GM12891 (cell line): Measurements from ENCODE around the gene EID3. TPM values are rescaled to one million over a fixed set of nuclear protein-coding genes. Genes with fewer than 3 reads are reported as not detected.
"Not testable (repeated sequence)": the region's sequence is repeated elsewhere in the genome, so short reads cannot be mapped to it uniquely, and the experiment has no call there.

Experiments used
- DNase-seq: peaks from one replicate; pipeline ENCODE4 v3.0.0; 2011; ENCODE audit warnings: low spot score; ENCODE audit not compliant: insufficient read length
- FAIRE-seq: peaks from 2 replicates; lab custom pipeline; 2011; peaks lifted over from hg19 to GRCh38; lab: Jason Lieb, UNC
- PAX5 ChIP-seq: IDR thresholded peaks from 2 replicates; pipeline ENCODE4 v1.6.1; 2011; ENCODE audit warnings: low read length, moderate library complexity, mild to moderate bottlenecking; ENCODE audit not compliant: insufficient read depth, severe bottlenecking
- POLR2A ChIP-seq: IDR thresholded peaks from 2 replicates; pipeline ENCODE4 v1.6.1; 2011; ENCODE audit warnings: low read depth, low read length, control low read depth
- POLR2AphosphoS5 ChIP-seq: IDR thresholded peaks from 2 replicates; pipeline ENCODE4 v1.6.1; 2011; ENCODE audit warnings: low read depth, low read length, control low read depth
- POU2F2 ChIP-seq: IDR thresholded peaks from 2 replicates; pipeline ENCODE4 v1.6.1; 2011; ENCODE audit warnings: low read depth, mild to moderate bottlenecking, control low read depth, low read length, moderate library complexity
- SPI1 ChIP-seq: IDR thresholded peaks from 2 replicates; pipeline ENCODE4 v1.6.1; 2011; ENCODE audit warnings: low read depth, low read length, control low read depth
- TAF1 ChIP-seq: IDR thresholded peaks from 2 replicates; pipeline ENCODE4 v1.6.1; 2011; ENCODE audit warnings: low read depth, low read length, control low read depth
- polyA plus RNA-seq: library from polyadenylated mRNA; unstranded; fragments of >200 nt; gene quantifications from one replicate; pipeline ENCODE4 v1.2.1, GENCODE V29; 2012; ENCODE audit warnings: low read depth, missing spikeins, inconsistent platforms; ENCODE audit not compliant: missing spikeins

Gene EID3
- 2.1 TPM for polyA plus RNA-seq

DNA sequence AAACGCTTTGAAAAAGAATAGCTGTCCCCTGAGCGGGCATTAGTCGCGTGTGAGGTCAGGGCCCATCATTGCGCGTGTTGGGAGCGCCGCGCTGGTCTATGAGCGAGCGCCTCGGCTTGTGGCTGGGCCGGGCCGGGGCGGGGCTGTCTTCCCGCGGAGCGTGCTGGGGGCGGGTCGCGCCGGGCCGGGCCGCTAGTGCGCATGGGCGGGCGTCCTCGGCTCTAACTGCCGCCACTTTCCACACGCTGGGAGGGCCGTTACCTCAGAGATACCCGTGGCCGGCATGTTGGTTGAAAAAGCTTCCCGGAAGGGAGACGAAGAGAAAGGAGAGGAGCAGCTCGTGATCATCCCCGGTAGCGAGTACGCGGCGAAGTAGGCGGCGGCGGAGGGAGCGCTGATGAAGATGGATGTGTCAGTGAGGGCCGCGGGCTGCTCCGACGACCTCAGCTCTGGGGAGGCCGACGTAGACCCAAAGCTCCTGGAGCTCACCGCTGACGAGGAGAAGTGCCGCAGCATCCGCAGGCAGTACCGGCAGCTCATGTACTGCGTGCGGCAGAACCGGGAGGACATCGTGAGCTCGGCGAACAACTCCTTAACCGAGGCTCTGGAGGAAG is at the start of gene EID3:
Gene EID3, plus strand, starts transcription at position 202 of the 614 bp plus-strand sequence. Its CDS starts 196 bp downstream, at position 398.
- TF ChIP-seq POLR2A: 0 out of 2 replicates have a peak, but pooled peaks have one; percentile 40
- TF ChIP-seq POLR2AphosphoS5: peak; percentile 50; the same call in 1 of the 2 replicates
- TF ChIP-seq SPI1: no peak
- FAIRE-seq (peak; percentile 95), DNase-seq (peak; percentile 80)

DNA sequence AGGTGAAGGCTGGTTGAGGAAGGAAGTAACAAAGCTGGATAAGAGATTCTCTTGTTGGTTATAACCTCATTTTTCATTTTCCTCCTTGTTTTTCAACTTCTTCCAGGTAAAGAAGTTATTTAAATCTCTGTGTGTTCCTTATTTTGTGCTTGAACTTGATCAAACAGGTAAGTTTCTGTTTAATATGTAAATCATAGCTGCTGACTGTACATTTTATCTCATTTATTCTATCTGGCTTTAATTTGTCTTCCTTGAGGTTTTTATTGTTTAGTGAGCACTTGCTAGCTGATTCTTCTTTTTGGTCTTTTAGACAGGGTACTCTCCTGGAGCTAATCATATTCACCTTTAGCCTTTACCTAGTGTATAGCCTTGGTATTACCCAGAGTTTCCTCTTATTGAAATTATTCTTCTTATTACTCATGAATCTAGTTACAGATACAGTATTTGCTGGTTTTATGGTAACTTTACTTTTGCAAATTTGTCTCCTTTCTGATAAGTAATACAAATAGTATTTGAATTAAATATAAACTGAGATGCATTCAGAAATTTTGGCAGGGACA is 45.5 kb upstream of the EID3 start:
- FAIRE-seq (no peak), DNase-seq (no peak)
- TF ChIP-seq POLR2A (no peak), PAX5 (no peak), POU2F2 (no peak), TAF1 (no peak), SPI1 (no peak), POLR2AphosphoS5 (no peak)

- no peak for TF ChIP-seq POLR2AphosphoS5
- TF ChIP-seq TAF1: no peak
- TF ChIP-seq POU2F2: no peak
- TF ChIP-seq PAX5: no peak
- no peak for TF ChIP-seq SPI1
- no peak for TF ChIP-seq POLR2A
- FAIRE-seq: no peak
- DNase-seq: no peak
Observed at GRCh38 chr12:104258476-104259067, 45.0 kb upstream of the EID3 start.

- TF ChIP-seq POLR2A (no peak), POU2F2 (no peak), SPI1 (no peak), POLR2AphosphoS5 (no peak), TAF1 (no peak), PAX5 (no peak)
- FAIRE-seq (no peak), DNase-seq (no peak)
Observed at GRCh38 chr12:104263026-104263425, 40.5 kb upstream of the EID3 start.

DNA sequence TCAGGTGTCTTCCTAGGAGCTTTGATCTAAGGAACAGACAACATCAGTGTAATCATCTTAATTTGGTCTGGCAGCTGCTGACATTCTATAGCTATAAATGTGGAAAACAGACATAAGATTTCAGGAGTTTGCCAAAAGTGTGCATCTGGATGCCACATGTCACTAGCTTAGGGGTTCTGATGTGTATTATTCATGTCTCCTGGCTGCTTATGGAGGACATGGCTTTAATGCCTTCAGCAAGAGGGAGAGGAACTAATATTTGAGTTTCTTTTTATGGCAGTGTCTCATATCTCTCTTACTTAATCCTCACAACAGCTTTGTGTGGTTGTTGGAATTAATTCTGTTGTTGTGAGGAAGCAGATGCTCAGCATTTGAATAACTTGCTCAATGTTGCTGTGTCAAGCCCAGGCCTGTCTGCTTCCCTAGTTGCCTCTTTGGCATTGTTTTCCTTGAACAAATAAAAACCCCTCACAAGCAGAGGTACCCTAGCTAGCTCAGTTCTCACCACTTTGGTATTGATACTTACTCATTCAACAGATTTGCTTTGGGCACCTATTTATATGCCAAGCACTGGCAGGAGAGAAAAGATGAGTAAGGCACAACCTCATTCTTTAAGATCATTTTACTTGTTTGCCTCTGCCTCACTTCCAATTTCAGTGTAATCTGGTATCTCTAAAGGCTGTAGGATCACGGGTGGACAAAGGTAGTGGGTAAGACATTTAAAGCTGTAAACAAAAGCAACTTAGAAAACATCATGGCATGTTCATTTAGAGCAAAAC is 39.8 kb upstream of the EID3 start:
- DNase-seq (no peak), FAIRE-seq (no peak)
- TF ChIP-seq POLR2A: no peak
- TF ChIP-seq SPI1: no peak
- no peak for TF ChIP-seq POLR2AphosphoS5
- TF ChIP-seq TAF1: no peak
- TF ChIP-seq POU2F2: no peak
- TF ChIP-seq PAX5: no peak

DNA sequence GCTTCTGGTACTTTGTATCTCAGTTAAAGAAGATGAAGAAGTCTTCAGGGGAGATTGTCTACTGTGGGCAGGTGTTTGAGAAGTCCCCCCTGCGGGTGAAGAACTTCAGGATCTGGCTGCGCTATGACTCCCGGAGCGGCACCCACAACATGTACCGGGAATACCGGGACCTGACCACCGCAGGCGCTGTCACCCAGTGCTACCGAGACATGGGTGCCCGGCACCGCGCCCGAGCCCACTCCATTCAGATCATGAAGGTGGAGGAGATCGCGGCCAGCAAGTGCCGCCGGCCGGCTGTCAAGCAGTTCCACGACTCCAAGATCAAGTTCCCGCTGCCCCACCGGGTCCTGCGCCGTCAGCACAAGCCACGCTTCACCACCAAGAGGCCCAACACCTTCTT is 38.1 kb upstream of the EID3 start:
- FAIRE-seq, DNase-seq: not testable (repeated sequence)

DNA sequence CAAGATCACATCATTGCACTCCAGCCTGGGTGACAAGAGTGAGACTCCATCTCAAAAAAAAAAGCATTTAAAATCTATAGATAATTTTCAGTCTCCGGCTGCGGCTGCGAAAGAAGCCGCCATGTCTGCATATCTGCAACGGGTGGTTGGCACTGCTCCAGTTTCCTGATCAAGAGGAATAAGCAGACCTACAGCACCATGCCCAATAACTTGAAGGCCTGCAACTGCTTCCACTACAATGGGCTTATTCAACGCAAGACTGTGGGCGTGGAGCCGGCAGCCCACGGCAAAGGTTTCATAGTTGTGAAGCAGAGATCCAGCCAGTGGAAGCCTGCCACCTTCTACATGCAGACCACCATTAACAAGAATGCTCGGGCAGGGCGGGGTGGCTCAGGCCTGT is 30.6 kb upstream of the EID3 start:
- TF ChIP-seq POU2F2 (no peak), TAF1 (no peak), POLR2A (no peak), SPI1 (no peak), POLR2AphosphoS5 (no peak), PAX5 (no peak)
- DNase-seq: no peak
- FAIRE-seq: no peak

GRCh38 chr12:104273503-104273902 is 30.0 kb upstream of the EID3 start:
- TF ChIP-seq PAX5 (no peak), POLR2AphosphoS5 (no peak), TAF1 (no peak), SPI1 (no peak), POU2F2 (no peak), POLR2A (no peak)
- no peak for FAIRE-seq
- no peak for DNase-seq

- TF ChIP-seq POLR2A (no peak), TAF1 (no peak), SPI1 (no peak), POLR2AphosphoS5 (no peak), PAX5 (no peak), POU2F2 (no peak)
- FAIRE-seq (no peak), DNase-seq (no peak)
Observed at GRCh38 chr12:104274811-104275210, 28.7 kb upstream of the EID3 start.
